ENCODE data around the gene CFAP210.

GRCh38 chr2:169738566-169739229 is 44.5 kb upstream of the CFAP210 start:
- TF ChIP-seq POLR2AphosphoS5 (IDR thresholded peaks at IDR 0.05) (no peak), CTCF (IDR thresholded peaks at IDR 0.05) (no peak)

Data from upper lobe of left lung (tissue), 4 donors.